Measurements from ENCODE around the gene IZUMO4. TPM values are rescaled to one million over a fixed set of nuclear protein-coding genes. Genes with fewer than 3 reads are reported as not detected.

The IZUMO4 gene
- total RNA-seq, 4 donors from 2014 or later: 3.0 to 11.4 (median 3.2) TPM; not detected in 1

GRCh38 chr19:2101417-2102335 lies 5.0 kb downstream of the IZUMO4 start:
- no peak overlapping the region for H3K27ac ChIP-seq
- H3K4me3 ChIP-seq: no peak overlapping the region
- H3K9me3 ChIP-seq: peaks cover 0 to 15% (median 0%) of the 10 kb centered on the region in 3 donors
- DNase-seq: no peak
- peaks cover 24 to 79% (median 26%) of the 10 kb centered on the region in 3 donors for H3K36me3 ChIP-seq
- no peak for TF ChIP-seq POLR2A (IDR thresholded peaks at IDR 0.05)
- TF ChIP-seq CTCF (IDR thresholded peaks at IDR 0.05): no peak
- 82 to 89% methylated on average over 28 of the region's 45 CpGs for WGBS, 2 donors
- no peaks in the 10 kb centered on the region for H3K27me3 ChIP-seq
- H3K4me1 ChIP-seq: peaks cover 9 to 15% (median 10%) of the 10 kb centered on the region in 3 donors
- intact Hi-C loops (cut with DNase I): no loop called here

GRCh38 chr19:2103045-2103707 lies 6.5 kb downstream of the IZUMO4 start:
- intact Hi-C loops (cut with DNase I): no loop called here
- no peak for TF ChIP-seq POLR2A (IDR thresholded peaks at IDR 0.05)
- no peak for TF ChIP-seq CTCF (IDR thresholded peaks at IDR 0.05)

GRCh38 chr19:2108251-2109016 lies 11.7 kb downstream of the IZUMO4 start:
- intact Hi-C loops (cut with DNase I): no loop called here
- Histone ChIP-seq H3K27ac (no peak overlapping the region), H3K27me3 (no peaks in the 10 kb centered on the region), H3K4me3 (no peak overlapping the region), H3K36me3 (peaks cover 51 to 100% (median 54%) of the 10 kb centered on the region in 3 donors), H3K9me3 (peaks cover 0 to 15% (median 0%) of the 10 kb centered on the region in 3 donors), H3K4me1 (no peaks in the 10 kb centered on the region)
- WGBS, 2 donors: 96 to 97% methylated on average over 7 to 9 of the region's 23 CpGs
- TF ChIP-seq CTCF (IDR thresholded peaks at IDR 0.05): no peak
- no peak for TF ChIP-seq POLR2A (IDR thresholded peaks at IDR 0.05)
- DNase-seq: no peak

More at GRCh38 chr19:2103045-2103707, 6.5 kb downstream of the IZUMO4 start:
- no peak for DNase-seq
- no peak overlapping the region for H3K27ac ChIP-seq
- H3K36me3 ChIP-seq: peaks cover 29 to 94% (median 31%) of the 10 kb centered on the region in 3 donors
- peaks cover 0 to under 1% (median 0%) of the 10 kb centered on the region in 3 donors for H3K4me1 ChIP-seq
- 79 to 82% methylated on average over 11 to 17 of the region's 20 CpGs for WGBS, 2 donors
- peaks cover 0 to 15% (median 0%) of the 10 kb centered on the region in 3 donors for H3K9me3 ChIP-seq
- H3K27me3 ChIP-seq: no peaks in the 10 kb centered on the region
- no peak overlapping the region for H3K4me3 ChIP-seq

GRCh38 chr19:2109046-2109864 lies 12.5 kb downstream of the IZUMO4 start:
- H3K4me1 ChIP-seq: no peaks in the 10 kb centered on the region
- intact Hi-C loops (cut with DNase I): no loop called here
- no peaks in the 10 kb centered on the region for H3K27me3 ChIP-seq
- H3K27ac ChIP-seq: no peak overlapping the region
- WGBS, 2 donors: 87% methylated on average over 8 to 16 of the region's 31 CpGs
- TF ChIP-seq CTCF (IDR thresholded peaks at IDR 0.05) (no peak), POLR2A (IDR thresholded peaks at IDR 0.05) (no peak)
- no peak overlapping the region for H3K4me3 ChIP-seq
- H3K9me3 ChIP-seq: peaks cover 0 to 15% (median 0%) of the 10 kb centered on the region in 3 donors
- no peak for DNase-seq
- peaks cover 59 to 100% (median 63%) of the 10 kb centered on the region in 3 donors for H3K36me3 ChIP-seq

Measured in esophagus squamous epithelium (tissue), 5 donors.